ENCODE measurements around the gene OTOP2.
"Not testable (repeated sequence)": the region's sequence is repeated elsewhere in the genome, so short reads cannot be mapped to it uniquely, and the experiment has no call there.

OTOP2 gene

GRCh38 chr17:74981979-74982662 is 58.0 kb downstream of the OTOP2 start:
- peak; percentile 28 for DNase-seq (ENCODE audit: low read depth, low spot score)
- in situ Hi-C loops (cut with HindIII; ENCODE audit: low sequenced_read_pairs), result no loop called here
- peak overlapping the region; percentile 58 for H3K4me3 ChIP-seq (ENCODE audit: low read depth, low read length)
- TF ChIP-seq CTCF (IDR thresholded peaks at IDR 0.05; ENCODE audit: low read depth, low read length), result no peak

- DNase-seq (ENCODE audit: low read depth, low spot score); in situ Hi-C loops (cut with HindIII; ENCODE audit: low sequenced_read_pairs): not testable (repeated sequence)
- peak overlapping the region; percentile 58 for H3K4me3 ChIP-seq (ENCODE audit: low read depth, low read length)
Measured at GRCh38 chr17:74982663-74983313, 58.7 kb downstream of the OTOP2 start.

All from astrocyte of the spinal cord (primary cell).